Thyroid gland (tissue), 4 donors: Measurements from ENCODE around the gene MED7.

ENCODE experiments used
- CTCF ChIP-seq, 6 experiments: fragments of 200-600 bp in 3 of 6; fragments of 450-650 bp in 3 of 6; sonication (generic) in 3 of 6; IDR thresholded peaks; one replicate each; pipeline ENCODE4 v1.5.1; 2016 to 2019; ENCODE audit warnings: antibody characterized with exemption in 6 of 6, mild to moderate bottlenecking in 2 of 6, inconsistent platforms in 1 of 6, moderate library complexity in 1 of 6
- POLR2A ChIP-seq, 2 donors: fragments of 450-650 bp; IDR thresholded peaks; one replicate each; pipeline ENCODE4 v1.6.1; 2017; ENCODE audit warnings: antibody characterized with exemption in 2 of 2, mild to moderate bottlenecking in 2 of 2, moderate library complexity in 1 of 2

- TF ChIP-seq POLR2A (IDR thresholded peaks at IDR 0.05) (no peak), CTCF (IDR thresholded peaks at IDR 0.05) (no peak)
Measured at GRCh38 chr5:157116483-157116954, 26.1 kb downstream of the MED7 start.
